Ovary (tissue), 10 donors: ENCODE data around the gene IQCK. TPM values are rescaled to one million over a fixed set of nuclear protein-coding genes. Genes with fewer than 3 reads are reported as not detected.

Experiments used
- DNase-seq, 5 donors: peaks; one replicate each; pipeline ENCODE4 v3.0.0-alpha.2; 2019 to 2020
- H3K27ac ChIP-seq, 2 donors: fragments of 200-600 bp; one replicate each; pipeline versions ENCODE4 v1.5.1 to v1.8.0; 2019 to 2022
- H3K27me3 ChIP-seq: fragments of 200-600 bp; one replicate; pipeline ENCODE4 v1.8.0; 2022
- H3K36me3 ChIP-seq: fragments of 200-600 bp; sonication (generic); one replicate; pipeline ENCODE4 v1.5.1; 2019
- H3K4me1 ChIP-seq: one replicate; pipeline ENCODE4 v1.8.1; 2013; ENCODE audit warnings: mild to moderate bottlenecking, moderate library complexity; ENCODE audit not compliant: insufficient read depth
- H3K4me3 ChIP-seq: fragments of 200-600 bp; sonication (generic); one replicate; pipeline ENCODE4 v1.5.1; 2017
- H3K9me3 ChIP-seq, 2 donors: fragments of 200-600 bp in 1 of 2; sonication (generic) in 1 of 2; one replicate each; pipeline versions ENCODE4 v1.5.1 to v1.8.1; 2013 to 2019; ENCODE audit warnings: mild to moderate bottlenecking in 1 of 2, moderate library complexity in 1 of 2
- EP300 ChIP-seq: sonication (generic); formaldehyde crosslinking; IDR thresholded peaks from one replicate; pipeline ENCODE4 v1.6.1; 2017; ENCODE audit warnings: antibody characterized with exemption
- POLR2A ChIP-seq: fragments of 450-650 bp; IDR thresholded peaks from one replicate; pipeline ENCODE4 v1.6.1; 2017; ENCODE audit warnings: antibody characterized with exemption, mild to moderate bottlenecking, moderate library complexity
- WGBS, 3 donors: extraction: QIAGEN DNeasy Blood & Tissue Kit in 1 of 3; methylation state at CpG; one replicate each; pipeline versions ENCODE4 v1.1.5 to v1.1.7; 2013 to 2017; 5-methylcytosine and 5-hydroxymethylcytosine counted together
- intact Hi-C, 4 donors: fragments of 100-400 bp; cut with DNase I; formaldehyde crosslinking; loops; one replicate each; pipeline versions ENCODE4 v1.11.0 to v1.15.1; 2022 to 2023
- long read RNA-seq, 3 donors: library from polyadenylated mRNA in 2 of 3; unstranded in 2 of 3; transcript quantifications; one replicate each; pipeline ENCODE4 v2.0.0 and lab custom pipeline, GENCODE V29; 2021 to 2026
- polyA plus RNA-seq, 2 donors: library from polyadenylated mRNA; stranded (reverse); fragments of 200-250 nt in 1 of 2; fragments of 350-450 nt in 1 of 2; fragmentation: Illumina TruSeq in 1 of 2; extraction: RNeasy Lipid Tissue Mini Kit (QIAGEN cat#74804) in 1 of 2; gene quantifications; one replicate each; pipeline ENCODE4 v1.2.3, GENCODE V29; 2013 to 2014
- total RNA-seq, 7 donors: library from RNA; depleted of rRNA in 2 of 7; stranded (reverse); fragments of >200 nt in 2 of 7; fragmentation: NEBNext Ultra II Directional in 3 of 7; extraction: Animal tissue kit (Norgen Biotek cat#: 25700) in 3 of 7; gene quantifications; one replicate each; pipeline versions ENCODE4 v1.1.0 to v1.2.4, GENCODE V29; 2016 to 2023
- TF ChIP-seq, protein P1 (sequence below), 3 donors: fragments of 450-650 bp in 2 of 3; fragments of 200-600 bp in 1 of 3; IDR thresholded peaks; one replicate each; pipeline versions ENCODE4 v1.5.1 to v1.8.0; 2016 to 2022; ENCODE audit warnings: antibody characterized with exemption in 3 of 3, mild to moderate bottlenecking in 1 of 3
- donor health status: DM: no; HTN: no; CAD: no; lungs with moderate emphysema.
- donor health status: DM: no; HTN: no; CAD: no.
- donor health status: Bipolar disorder and iron deficiency.
- donor health status: DM: yes; HTN: yes; CAD: no.
- donor health status: DM: no; HTN: no; CAD: no.
- donor health status: DM: yes; HTN: yes; CAD: no.

IQCK gene, protein sequence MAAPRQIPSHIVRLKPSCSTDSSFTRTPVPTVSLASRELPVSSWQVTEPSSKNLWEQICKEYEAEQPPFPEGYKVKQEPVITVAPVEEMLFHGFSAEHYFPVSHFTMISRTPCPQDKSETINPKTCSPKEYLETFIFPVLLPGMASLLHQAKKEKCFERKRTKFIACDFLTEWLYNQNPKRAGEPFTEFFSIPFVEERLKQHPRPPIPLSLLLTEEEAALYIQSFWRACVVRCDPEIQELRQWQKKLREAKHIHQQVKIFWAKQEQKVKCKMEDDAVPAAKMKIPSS
- 10 to 100 TPM; 14.3 to 52.8 (median 18.0) TPM for total RNA-seq
- 10 to 100 TPM; 16.5 to 25.0 TPM for polyA plus RNA-seq
- long read RNA-seq, donor 1, transcript IQCK-203 (8 exons, 946 nt) = major isoform, 5 of 87 reads
- long read RNA-seq, donor 1, partial matches to known transcripts = 61 of 87 reads
- long read RNA-seq, donor 1, other reads (novel, unspliced or antisense) = 19 of 87 reads
- long read RNA-seq, donor 2, partial matches to known transcripts = 5 of 6 reads
- long read RNA-seq, donor 2, other reads (novel, unspliced or antisense) = 0 of 6 reads
- long read RNA-seq, donor 3, partial matches to known transcripts = 15 of 30 reads
- long read RNA-seq, donor 3, other reads (novel, unspliced or antisense) = 14 of 30 reads

DNA sequence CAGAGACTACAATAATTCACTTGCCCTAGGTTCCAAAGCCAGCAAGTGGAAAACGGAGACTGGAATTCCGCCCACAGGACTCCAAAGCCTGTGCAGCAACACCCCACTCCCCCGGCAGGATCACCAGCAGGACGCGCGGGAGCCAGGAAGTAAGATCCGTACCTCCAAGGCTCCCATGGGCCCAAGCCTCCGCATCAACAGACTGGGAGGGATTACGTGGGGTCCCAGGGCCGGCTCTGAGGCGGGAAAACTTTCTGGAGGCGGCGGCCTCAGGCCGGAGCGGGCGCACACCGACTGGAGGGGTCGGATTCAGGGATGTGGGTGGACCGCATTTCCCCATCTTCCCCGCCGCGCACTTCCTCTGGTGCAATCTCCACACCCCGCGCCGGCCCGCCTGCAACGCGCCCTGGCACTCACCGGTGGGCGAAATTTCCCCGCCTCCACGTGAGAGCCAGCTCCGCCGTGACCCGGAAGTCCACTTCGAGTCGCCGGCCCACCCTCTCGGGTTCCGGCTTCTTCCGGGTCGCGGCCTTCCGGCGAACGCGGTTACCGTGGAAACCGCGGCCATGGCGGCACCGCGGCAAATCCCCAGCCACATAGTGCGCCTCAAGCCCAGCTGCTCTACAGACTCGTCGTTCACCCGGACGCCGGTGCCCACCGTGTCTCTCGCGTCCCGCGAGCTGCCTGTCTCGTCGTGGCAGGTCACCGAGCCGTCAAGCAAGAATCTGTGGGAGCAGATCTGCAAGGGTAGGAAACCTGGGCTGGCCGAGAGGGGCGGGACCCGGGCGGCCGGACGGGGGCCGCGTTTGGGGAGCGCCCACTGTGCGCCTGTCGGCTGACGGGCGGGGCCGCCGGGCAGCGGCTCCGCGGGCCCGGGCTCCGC is at the start of gene IQCK, which contains the start of gene KNOP1:
Gene IQCK, plus strand, starts transcription at position 531 of the 883 bp plus-strand sequence. Its CDS starts 36 bp downstream, at position 567.
Gene KNOP1, minus strand, starts transcription at position 487 of the 883 bp plus-strand sequence. CDS start 3,192 bp downstream, outside the sequence.
- Histone ChIP-seq H3K4me1 (peaks cover 13% of the 10 kb centered on the region), H3K9me3 (no peaks in the 10 kb centered on the region), H3K27me3 (no peaks in the 10 kb centered on the region), H3K36me3 (no peaks in the 10 kb centered on the region), H3K4me3 (peak within 1 kb of the TSS; percentile 67), H3K27ac (peak within 1 kb of the TSS in 1 of 2 donors; percentile 72)
- intact Hi-C loops = loop anchor here in 1 of 4 donors (5.0 kb wide), 1 partner anchor 164 kb away; the partner anchor contains the start of gene GPRC5B
- TF ChIP-seq, protein P1, sequence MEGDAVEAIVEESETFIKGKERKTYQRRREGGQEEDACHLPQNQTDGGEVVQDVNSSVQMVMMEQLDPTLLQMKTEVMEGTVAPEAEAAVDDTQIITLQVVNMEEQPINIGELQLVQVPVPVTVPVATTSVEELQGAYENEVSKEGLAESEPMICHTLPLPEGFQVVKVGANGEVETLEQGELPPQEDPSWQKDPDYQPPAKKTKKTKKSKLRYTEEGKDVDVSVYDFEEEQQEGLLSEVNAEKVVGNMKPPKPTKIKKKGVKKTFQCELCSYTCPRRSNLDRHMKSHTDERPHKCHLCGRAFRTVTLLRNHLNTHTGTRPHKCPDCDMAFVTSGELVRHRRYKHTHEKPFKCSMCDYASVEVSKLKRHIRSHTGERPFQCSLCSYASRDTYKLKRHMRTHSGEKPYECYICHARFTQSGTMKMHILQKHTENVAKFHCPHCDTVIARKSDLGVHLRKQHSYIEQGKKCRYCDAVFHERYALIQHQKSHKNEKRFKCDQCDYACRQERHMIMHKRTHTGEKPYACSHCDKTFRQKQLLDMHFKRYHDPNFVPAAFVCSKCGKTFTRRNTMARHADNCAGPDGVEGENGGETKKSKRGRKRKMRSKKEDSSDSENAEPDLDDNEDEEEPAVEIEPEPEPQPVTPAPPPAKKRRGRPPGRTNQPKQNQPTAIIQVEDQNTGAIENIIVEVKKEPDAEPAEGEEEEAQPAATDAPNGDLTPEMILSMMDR (IDR thresholded peaks at IDR 0.05) = peak in 1 of 3 donors; percentile 12
- TF ChIP-seq EP300 (no peak), POLR2A (peak; percentile 70)
- 0 to 1% (median 1%) methylated on average over 81 to 88 of the region's 88 CpGs for WGBS, 3 donors
- DNase-seq = peak; percentile 91 to 94 (median 92)

DNA sequence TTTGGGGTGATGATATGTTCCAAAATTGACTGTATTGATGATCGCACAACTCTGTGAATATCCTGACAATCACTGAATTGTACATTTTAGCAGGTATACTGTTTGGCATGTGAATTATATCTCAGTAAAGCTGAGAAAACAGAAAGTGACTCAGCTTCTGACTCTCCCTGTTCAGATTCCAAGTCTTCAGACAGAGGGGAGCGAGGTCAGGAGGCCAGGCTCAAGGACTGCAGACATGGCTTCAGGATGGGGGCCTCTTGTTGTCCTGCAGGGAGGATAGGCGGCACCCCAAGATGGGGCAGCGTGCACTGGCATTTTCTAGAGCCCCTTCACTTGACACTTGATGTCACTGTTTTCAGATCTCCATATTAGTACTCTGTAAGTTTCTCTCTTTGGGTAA is 45.7 kb upstream of the IQCK start:
- H3K4me3 ChIP-seq = no peak overlapping the region
- H3K36me3 ChIP-seq = no peaks in the 10 kb centered on the region
- TF ChIP-seq POLR2A = no peak
- TF ChIP-seq EP300 = no peak
- TF ChIP-seq, protein P1 (IDR thresholded peaks at IDR 0.05) = no peak
- no peak for DNase-seq
- H3K9me3 ChIP-seq = no peaks in the 10 kb centered on the region
- no peaks in the 10 kb centered on the region for H3K27me3 ChIP-seq
- H3K4me1 ChIP-seq = no peaks in the 10 kb centered on the region
- WGBS, 3 donors = 93 to 95% (median 95%) methylated on average over 4 of the region's 4 CpGs
- intact Hi-C loops = no loop called here
- H3K27ac ChIP-seq = no peak overlapping the region

DNA sequence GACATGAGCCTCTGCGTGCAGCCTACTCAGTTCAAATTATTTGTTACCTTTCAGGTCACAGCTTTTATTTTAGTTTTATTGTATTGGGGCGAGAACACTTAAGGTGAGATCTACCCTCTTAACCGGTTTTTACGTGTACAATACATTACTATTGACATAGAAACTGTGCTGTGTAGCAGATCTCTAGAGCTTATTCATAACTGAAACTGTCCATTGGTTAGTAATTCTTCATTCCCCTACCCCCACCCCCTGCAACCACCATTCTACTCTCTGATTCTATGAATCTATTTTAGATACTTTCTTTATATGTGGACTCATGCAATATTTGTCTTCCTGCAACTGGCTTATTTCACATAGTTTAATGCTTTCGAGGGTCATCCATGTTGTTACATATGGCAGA is 43.6 kb upstream of the IQCK start:
- intact Hi-C loops = no loop called here
- H3K4me3 ChIP-seq = no peak overlapping the region
- H3K4me1 ChIP-seq = no peaks in the 10 kb centered on the region
- H3K9me3 ChIP-seq = no peaks in the 10 kb centered on the region
- no peaks in the 10 kb centered on the region for H3K36me3 ChIP-seq
- H3K27ac ChIP-seq = no peak overlapping the region
- TF ChIP-seq EP300 = no peak
- TF ChIP-seq, protein P1 (IDR thresholded peaks at IDR 0.05) = no peak
- TF ChIP-seq POLR2A = no peak
- no peaks in the 10 kb centered on the region for H3K27me3 ChIP-seq
- no peak for DNase-seq
- 95 to 98% (median 96%) methylated on average over 5 of the region's 5 CpGs for WGBS, 3 donors

DNA sequence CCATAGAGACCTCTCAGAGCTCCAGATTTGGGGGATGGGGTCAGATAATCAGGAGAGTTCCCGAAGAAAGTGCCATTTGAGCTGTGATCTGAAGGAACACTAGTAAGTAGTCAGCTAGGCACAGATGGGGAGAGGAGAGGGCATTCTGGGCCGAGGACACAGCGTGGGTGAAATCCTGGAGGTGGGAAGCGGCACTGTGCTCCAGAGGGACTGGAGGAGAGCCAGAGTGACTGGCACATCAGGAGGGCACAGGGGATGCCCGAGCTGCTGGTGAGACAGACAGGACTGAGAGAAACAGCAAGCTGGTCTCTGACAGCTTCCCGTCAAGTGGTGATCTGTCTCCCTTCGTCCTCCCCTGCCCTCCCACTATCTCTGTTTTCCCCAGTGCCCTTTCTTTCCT is 40.7 kb upstream of the IQCK start:
- no peak for TF ChIP-seq POLR2A
- TF ChIP-seq, protein P1 (IDR thresholded peaks at IDR 0.05) = no peak
- no peak for TF ChIP-seq EP300
- Histone ChIP-seq H3K36me3 (no peaks in the 10 kb centered on the region), H3K27ac (no peak overlapping the region), H3K4me1 (no peaks in the 10 kb centered on the region), H3K9me3 (no peaks in the 10 kb centered on the region), H3K4me3 (no peak overlapping the region), H3K27me3 (no peaks in the 10 kb centered on the region)
- no peak for DNase-seq
- 87 to 92% (median 91%) methylated on average over 7 of the region's 7 CpGs for WGBS, 3 donors
- intact Hi-C loops = no loop called here
